Measurements from ENCODE around the gene SAFB. TPM values are rescaled to one million over a fixed set of nuclear protein-coding genes. Genes with fewer than 3 reads are reported as not detected.

The SAFB gene
- total RNA-seq, result 29.4 and 39.0 TPM in 2 replicates

DNA sequence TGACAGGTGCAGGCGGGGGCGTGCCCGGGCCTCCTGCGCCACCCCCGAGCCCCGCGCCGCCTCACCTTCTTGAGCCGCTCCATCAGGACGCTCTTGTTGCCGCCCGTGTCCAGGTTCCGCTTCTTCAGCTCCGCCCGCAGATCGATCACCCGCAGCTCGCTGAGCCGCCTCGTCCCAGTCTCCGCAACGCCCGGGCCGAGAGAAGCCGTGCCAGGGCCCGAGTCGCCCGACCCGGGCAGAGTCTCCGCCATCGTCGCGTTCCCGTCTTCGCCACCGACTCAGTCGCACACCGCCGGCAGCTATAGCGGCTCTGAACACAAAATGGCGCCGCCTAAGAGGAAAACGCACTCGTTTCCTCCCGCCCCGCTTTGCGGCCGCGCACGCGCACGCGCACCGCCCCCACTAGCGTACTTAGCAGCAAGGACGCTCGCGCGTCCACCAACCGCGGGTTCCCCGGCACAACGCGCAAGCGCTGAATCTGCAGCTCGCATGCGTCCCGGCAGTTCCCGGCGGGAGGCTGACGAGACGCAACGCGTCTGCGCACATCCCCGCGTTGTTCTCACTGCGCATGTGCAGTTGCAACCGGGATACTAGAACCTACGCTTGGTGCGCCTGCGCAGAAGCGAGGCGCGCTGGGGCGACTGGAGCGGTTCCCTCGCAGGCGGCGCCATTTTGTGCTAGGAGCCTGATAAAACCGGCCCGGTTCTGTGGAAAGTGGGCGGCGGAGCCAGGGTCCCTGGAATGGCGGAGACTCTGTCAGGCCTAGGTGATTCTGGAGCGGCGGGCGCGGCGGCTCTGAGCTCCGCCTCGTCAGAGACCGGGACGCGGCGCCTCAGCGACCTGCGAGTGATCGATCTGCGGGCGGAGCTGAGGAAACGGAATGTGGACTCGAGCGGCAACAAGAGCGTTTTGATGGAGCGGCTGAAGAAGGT is at the start of gene SAFB, which contains the start of gene SAFB2:
TSS of gene SAFB (plus strand) at position 619 of the 932 bp plus-strand sequence. CDS start at position 742, 123 bp downstream.
TSS of gene SAFB2 (minus strand) at position 312 of the 932 bp plus-strand sequence. CDS start at position 251, 61 bp downstream.

DNA sequence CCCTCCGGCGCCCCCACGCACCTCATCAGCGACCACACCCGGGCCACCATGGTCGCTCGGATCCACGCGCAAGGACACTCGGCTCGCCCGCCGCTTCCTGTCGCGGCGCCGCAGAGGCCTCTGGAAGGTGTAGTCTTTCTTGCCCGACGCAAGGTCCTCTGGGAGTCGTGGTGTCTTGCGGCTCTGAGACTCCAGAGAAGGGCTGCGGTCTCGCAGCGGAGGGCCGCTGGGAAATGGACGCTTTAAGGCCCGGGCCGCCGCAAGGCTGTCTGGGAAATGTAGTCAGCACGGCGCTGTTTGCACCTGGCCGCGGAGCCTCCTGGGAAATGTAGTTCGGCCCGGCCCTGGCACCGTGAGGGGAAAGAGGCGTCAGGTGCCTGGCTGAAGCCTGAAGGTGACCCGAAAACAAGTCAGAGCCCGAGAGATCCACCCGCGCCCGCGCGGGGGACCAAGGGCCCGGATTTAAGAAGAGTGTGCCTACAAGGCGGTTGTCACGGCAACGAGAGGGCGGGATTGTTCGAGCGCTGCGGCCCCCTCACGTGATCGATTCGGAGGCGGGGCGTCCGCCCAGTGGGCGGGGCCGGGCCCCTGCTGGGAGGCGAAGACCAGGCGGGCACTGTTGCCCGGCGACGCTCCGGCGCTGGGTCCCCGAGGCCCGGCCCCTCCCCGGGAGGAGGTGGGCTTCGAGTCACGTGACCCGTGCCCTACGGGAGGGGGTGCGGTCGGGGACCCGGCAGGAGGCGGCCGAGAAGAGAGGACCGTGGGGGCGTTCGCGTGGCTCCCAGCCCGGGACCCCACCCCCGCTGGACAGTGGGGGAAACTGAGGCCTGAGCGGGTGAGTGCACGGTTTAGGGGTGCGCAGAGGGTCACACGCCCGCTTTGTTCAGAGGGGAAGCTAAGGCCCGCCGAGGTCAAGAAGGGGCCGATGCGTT is 57.8 kb downstream of the SAFB start, which contains the start of the genes HSD11B1L and MICOS13:
TSS of gene HSD11B1L (plus strand) at position 591 of the 932 bp plus-strand sequence. CDS start 3,806 bp downstream, outside the sequence.
TSS of gene MICOS13 (minus strand) at position 80 of the 932 bp plus-strand sequence. CDS start at position 50, 30 bp downstream.

DNA sequence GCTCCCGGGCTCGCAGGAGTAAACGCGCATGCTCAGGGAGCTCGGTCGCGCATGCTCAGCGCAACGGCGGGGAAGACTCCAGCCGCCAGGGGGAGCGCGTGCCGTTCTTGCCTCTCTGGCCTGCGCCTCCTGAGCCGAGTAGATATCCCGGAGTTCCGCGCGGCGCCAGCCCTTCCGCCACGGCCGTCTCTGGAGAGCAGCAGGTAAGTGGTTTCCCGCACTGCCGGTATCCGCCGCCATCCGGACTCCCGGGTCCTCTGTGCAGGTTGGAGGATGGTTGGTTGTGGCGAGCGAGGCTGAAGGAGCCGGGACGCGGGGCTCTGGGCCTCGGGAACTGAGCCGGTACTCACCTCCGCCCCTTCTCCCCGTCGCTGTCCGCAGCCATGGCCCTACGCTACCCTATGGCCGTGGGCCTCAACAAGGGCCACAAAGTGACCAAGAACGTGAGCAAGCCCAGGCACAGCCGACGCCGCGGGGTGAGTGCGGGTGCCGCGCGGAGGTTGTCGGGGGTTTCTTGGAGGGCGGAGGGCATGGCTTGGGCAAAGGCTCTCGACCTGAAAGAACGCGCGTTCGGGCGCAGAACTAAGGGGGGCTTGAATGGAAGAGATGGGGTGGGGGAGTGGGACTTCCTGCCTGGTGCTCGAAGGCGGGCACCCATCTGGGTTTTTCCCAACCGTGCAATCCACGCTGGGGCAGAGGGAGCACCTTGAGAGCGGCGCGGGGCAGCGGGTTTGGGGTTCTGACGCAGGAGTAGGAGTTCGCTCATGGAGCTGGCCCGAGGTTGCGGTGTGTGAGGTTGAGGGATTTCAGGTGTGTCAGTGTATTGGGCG is 67.5 kb downstream of the SAFB start, which contains the start of gene RPL36:
TSS of gene RPL36 (plus strand) at position 171 of the 830 bp plus-strand sequence. CDS start at position 384, 213 bp downstream.

Small RNA genes within 50 kb of the gene (small RNA-seq; reads per million reads assigned to genes)
- not detected for gene SNRPEP4

Other genes starting within 250 kb of the SAFB start
- gene ZNRF4, start 167.7 kb upstream of the SAFB start, total RNA-seq, result not detected in 2 replicates
- gene TINCR, start 55.1 kb upstream of the SAFB start, total RNA-seq, result under 0.01 TPM in 2 replicates
- gene SAFB2, start 307 bp upstream of the SAFB start, total RNA-seq, result 27.3 and 29.8 TPM in 2 replicates
- gene MICOS13, start 57.4 kb downstream of the SAFB start, total RNA-seq, result 24.7 and 27.2 TPM in 2 replicates
- gene HSD11B1L, start 57.9 kb downstream of the SAFB start, total RNA-seq, result 14.1 and 15.2 TPM in 2 replicates
- gene RPL36, start 67.2 kb downstream of the SAFB start, total RNA-seq, result 142 and 198 TPM in 2 replicates
- 96.9 and 103 TPM in 2 replicates for gene LONP1, start 97.1 kb downstream of the SAFB start, total RNA-seq
- gene CATSPERD, start 97.6 kb downstream of the SAFB start, total RNA-seq, result under 0.01 TPM in 1 of 2 replicates, not detected in the other
- gene PRR22, start 161.7 kb downstream of the SAFB start, total RNA-seq, result 0.49 and 1.1 TPM in 2 replicates
- 26.3 and 30.7 TPM in 2 replicates for gene DUS3L, start 168.1 kb downstream of the SAFB start, total RNA-seq
- 0.16 TPM in 1 of 2 replicates, not detected in the other for gene NRTN, start 182.0 kb downstream of the SAFB start, total RNA-seq
- not detected in 2 replicates for gene FUT6, start 216.6 kb downstream of the SAFB start, total RNA-seq
- not detected in 2 replicates for gene FUT3, start 228.4 kb downstream of the SAFB start, total RNA-seq
- not detected in 2 replicates for gene FUT5, start 247.5 kb downstream of the SAFB start, total RNA-seq

All from hair follicle dermal papilla cell (primary cell).